IMR-90 (cell line): ENCODE data around the gene SLC9A9.

ENCODE experiments used
- CEBPB ChIP-seq: IDR thresholded peaks from 2 replicates; pipeline ENCODE4 v1.6.1; 2012; ENCODE audit warnings: low read depth, low read length, improper control_type of control experiment
- MAFK ChIP-seq: IDR thresholded peaks from 2 replicates; pipeline ENCODE4 v1.6.1; 2012; ENCODE audit warnings: low read depth, low read length, improper control_type of control experiment
- MAZ ChIP-seq: IDR thresholded peaks from 2 replicates; pipeline ENCODE4 v1.6.1; 2012; ENCODE audit warnings: low read depth, mild to moderate bottlenecking, low read length, improper control_type of control experiment, moderate library complexity, borderline replicate concordance
- POLR2A ChIP-seq: IDR thresholded peaks from 2 replicates; pipeline ENCODE4 v1.6.1; 2012; ENCODE audit warnings: mild to moderate bottlenecking, low read depth, low read length
- RAD21 ChIP-seq: IDR thresholded peaks from 2 replicates; pipeline ENCODE4 v1.6.1; 2012; ENCODE audit warnings: low read length, improper control_type of control experiment
- RCOR1 ChIP-seq: IDR thresholded peaks from 2 replicates; pipeline ENCODE4 v1.6.1; 2012; ENCODE audit warnings: mild to moderate bottlenecking, low read length, improper control_type of control experiment; ENCODE audit not compliant: insufficient replicate concordance
- SMC3 ChIP-seq: fragments of 150-350 bp; IDR thresholded peaks from 2 replicates; pipeline ENCODE4 v1.6.1; 2016; ENCODE audit warnings: low read depth, mild to moderate bottlenecking, antibody characterized with exemption, low read length, moderate library complexity
- TF ChIP-seq, protein P1 (sequence below): conservative IDR thresholded peaks from 2 replicates; pipeline ENCODE4 v1.5.1; 2012; ENCODE audit warnings: mild to moderate bottlenecking, low read depth, low read length, improper control_type of control experiment
- TF ChIP-seq, protein P2 (sequence below): fragments of 150-350 bp; IDR thresholded peaks from 2 replicates; pipeline ENCODE4 v1.6.1; 2016; ENCODE audit warnings: low read depth, mild to moderate bottlenecking, low read length, moderate library complexity, borderline replicate concordance
- TF ChIP-seq, protein P3 (sequence below): fragments of 150-350 bp; IDR thresholded peaks from 2 replicates; pipeline ENCODE4 v1.6.1; 2017; ENCODE audit warnings: mild to moderate bottlenecking, antibody characterized with exemption, low read length, low read depth

DNA sequence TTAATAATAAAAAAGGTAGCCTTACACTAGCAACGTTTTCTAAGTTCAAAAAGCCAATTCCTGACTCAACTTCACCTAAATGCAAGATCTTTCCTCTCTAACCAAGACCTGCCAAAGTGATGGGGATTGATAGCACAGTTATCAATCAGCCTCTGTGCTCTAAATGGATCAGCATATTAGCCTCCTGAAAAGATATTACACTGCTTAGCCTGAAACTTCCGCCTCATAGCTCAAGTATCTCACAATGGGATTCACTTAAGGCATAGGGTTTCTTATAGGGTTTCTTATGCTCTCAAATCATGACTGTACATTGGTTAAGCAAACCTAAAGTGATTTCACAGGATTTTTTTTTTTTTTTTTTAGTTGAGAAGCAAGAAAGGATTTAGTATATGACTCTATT is 436 bp upstream of the SLC9A9 start:
- TF ChIP-seq, protein P1, sequence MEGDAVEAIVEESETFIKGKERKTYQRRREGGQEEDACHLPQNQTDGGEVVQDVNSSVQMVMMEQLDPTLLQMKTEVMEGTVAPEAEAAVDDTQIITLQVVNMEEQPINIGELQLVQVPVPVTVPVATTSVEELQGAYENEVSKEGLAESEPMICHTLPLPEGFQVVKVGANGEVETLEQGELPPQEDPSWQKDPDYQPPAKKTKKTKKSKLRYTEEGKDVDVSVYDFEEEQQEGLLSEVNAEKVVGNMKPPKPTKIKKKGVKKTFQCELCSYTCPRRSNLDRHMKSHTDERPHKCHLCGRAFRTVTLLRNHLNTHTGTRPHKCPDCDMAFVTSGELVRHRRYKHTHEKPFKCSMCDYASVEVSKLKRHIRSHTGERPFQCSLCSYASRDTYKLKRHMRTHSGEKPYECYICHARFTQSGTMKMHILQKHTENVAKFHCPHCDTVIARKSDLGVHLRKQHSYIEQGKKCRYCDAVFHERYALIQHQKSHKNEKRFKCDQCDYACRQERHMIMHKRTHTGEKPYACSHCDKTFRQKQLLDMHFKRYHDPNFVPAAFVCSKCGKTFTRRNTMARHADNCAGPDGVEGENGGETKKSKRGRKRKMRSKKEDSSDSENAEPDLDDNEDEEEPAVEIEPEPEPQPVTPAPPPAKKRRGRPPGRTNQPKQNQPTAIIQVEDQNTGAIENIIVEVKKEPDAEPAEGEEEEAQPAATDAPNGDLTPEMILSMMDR, result no peak
- TF ChIP-seq RCOR1 (no peak), MAFK (no peak), POLR2A (no peak), CEBPB (no peak), MAZ (no peak), RAD21 (no peak), SMC3 (no peak)
- TF ChIP-seq, protein P2, sequence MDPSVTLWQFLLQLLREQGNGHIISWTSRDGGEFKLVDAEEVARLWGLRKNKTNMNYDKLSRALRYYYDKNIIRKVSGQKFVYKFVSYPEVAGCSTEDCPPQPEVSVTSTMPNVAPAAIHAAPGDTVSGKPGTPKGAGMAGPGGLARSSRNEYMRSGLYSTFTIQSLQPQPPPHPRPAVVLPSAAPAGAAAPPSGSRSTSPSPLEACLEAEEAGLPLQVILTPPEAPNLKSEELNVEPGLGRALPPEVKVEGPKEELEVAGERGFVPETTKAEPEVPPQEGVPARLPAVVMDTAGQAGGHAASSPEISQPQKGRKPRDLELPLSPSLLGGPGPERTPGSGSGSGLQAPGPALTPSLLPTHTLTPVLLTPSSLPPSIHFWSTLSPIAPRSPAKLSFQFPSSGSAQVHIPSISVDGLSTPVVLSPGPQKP, result no peak
- TF ChIP-seq, protein P3, sequence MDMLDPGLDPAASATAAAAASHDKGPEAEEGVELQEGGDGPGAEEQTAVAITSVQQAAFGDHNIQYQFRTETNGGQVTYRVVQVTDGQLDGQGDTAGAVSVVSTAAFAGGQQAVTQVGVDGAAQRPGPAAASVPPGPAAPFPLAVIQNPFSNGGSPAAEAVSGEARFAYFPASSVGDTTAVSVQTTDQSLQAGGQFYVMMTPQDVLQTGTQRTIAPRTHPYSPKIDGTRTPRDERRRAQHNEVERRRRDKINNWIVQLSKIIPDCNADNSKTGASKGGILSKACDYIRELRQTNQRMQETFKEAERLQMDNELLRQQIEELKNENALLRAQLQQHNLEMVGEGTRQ, result no peak
